Activated CD8-positive, alpha-beta memory T cell treated with anti-CD3 and anti-CD28 coated beads, Interleukin-2, amount 50 U/mL, for 48 hours (primary cell): ENCODE data around the gene LRRC7.

Experiments
- DNase-seq: peaks from one replicate; pipeline ENCODE4 v3.0.0-alpha.2; 2020

LRRC7 gene

GRCh38 chr1:69592341-69592740 lies 24.6 kb downstream of the LRRC7 start:
- DNase-seq, result no peak

GRCh38 chr1:69595486-69595885 lies 27.8 kb downstream of the LRRC7 start:
- no peak for DNase-seq

DNA sequence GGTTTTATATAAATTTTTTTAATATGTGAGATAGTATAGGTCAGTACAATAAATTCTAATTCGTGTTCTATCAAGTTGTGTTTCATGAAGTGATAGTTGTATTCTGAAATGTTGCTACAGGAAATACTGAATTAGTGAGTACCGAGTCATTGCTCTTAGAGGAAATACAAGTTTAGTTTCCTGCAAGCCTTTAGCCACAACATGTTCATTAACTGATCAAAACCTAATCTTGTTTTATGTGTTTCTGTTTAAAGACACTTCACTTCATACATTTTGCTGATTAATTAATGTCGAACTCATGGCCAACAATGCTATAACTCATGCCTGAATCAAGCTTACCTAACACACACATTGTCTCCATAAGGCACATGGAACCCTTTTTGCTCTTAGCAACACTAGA lies 43.6 kb downstream of the LRRC7 start:
- no peak for DNase-seq

DNA sequence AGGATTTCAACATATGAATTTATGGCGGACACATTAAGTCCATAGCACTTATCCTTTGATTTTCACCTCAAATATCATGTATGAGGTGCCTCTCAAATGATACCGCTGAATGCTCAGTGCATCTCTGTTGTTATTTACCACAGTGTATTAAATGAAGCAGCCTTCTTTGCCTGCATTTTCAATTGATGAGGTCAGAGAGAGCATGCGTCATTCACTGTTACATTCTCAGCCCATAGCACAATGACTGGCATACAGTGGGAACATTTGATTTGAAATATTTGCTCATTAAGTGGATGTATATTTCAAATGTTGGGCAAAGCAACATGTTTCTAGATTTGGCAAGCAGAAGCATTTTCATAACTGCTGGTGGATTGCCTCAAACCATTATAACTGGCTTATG lies 45.7 kb downstream of the LRRC7 start:
- no peak for DNase-seq

DNA sequence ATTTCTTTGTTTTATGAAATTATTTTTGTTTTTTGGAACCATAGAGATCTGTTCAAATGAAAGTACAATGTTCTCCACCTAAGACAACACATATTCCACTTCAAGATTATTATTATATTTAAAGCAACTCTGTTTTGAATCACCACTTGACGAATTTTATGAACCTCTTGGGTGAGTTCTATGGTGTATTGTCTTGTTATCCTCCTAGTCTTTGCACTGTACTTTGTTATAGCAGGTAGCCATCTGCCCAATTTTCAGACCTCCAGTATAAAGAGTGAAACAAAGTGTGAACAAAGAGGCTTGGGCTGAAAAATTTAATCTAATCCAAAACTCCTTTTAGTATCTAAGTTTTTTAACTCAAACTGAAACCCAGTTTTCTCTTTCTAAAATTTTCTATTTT lies 71.0 kb downstream of the LRRC7 start:
- DNase-seq, result no peak

DNA sequence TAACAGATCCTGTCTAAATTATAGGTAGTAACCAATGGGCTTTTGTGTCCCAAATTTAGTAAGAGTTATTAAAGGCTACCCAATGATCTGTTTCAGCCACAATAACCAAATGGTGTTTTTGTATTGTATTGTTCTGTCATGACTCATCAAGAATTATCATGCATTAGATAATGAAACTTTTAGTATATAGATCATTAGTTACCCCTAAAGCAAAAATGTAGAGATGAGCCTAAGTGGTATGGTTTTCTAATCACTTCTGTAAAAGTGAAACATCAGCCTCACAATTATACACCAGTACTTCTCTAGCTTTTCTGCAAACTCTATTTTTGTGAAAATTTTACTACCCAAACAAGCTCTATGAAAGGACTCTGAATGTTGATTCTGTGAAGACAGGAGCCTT lies 71.4 kb downstream of the LRRC7 start:
- no peak for DNase-seq

GRCh38 chr1:69643266-69643665 lies 75.5 kb downstream of the LRRC7 start:
- DNase-seq, result no peak

- no peak for DNase-seq
These were observed 77.8 kb downstream of the LRRC7 start for GRCh38 chr1:69645477-69645876.

DNA sequence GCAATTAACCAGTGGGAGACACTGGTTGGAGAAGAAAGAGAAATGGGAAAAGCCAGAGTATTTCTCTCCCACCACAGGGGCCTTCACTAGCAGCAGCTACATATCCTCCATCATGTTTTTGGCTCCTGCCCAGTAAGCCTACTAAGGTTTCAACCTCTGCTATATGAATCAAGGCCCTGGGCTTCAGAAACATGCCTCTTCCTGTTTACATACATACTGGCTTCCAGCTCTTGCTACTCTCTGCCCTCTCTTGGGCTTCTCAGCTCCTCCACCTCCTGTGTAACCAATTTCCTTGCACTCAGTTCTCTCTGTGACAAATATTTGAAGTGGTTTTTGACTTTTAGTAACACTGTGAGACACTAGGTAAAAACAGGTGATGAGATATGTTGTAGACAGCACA lies 80.8 kb downstream of the LRRC7 start:
- no peak for DNase-seq

DNA sequence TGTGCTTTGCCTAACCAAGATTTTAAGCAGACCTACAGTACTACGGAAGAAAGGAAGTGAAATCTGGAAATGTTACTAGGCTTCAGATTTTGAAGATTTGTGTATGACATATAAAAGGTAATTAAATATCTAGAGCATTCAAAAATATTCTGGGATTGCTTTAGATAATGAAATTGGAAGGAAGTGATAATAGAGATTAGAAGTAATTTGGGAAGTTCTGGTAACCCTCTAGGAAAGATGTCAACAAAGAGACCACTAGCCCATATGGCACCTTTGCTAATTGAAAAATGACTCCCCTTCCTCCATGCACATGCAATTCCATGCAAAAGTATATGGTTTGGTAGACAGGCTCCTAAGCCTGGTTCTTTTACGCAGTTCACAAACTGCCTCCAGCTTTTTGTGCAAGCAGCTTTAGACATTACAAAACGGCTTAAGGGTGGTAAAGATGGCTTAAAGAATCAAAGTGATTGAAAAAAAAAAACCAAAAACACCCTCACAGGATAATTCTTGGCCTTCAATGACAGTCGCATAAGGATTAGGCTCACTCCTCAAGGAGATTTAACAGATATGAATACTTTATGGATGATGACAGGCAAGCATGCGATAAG lies 81.8 kb downstream of the LRRC7 start:
- DNase-seq, result no peak

GRCh38 chr1:69650779-69651178 lies 83.1 kb downstream of the LRRC7 start:
- no peak for DNase-seq

GRCh38 chr1:69651656-69652055 lies 83.9 kb downstream of the LRRC7 start:
- no peak for DNase-seq

DNA sequence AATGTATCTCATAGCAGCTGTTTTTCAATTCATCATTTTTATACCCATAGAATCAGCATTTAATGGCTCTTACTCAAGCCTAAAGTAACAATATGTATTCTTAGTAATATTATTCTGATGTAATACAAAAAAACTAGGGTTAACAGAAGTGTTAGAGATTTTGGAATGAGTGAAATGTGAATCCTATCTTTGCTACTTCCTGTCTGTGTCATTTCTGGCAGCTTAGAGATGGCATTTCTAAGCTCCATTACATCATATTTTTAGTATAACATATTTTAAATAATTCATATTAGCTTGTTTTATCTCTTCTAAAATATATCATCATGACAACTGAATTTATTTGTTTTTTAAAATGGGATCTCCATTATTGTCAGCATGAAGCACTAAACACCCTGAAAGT lies 90.2 kb downstream of the LRRC7 start:
- no peak for DNase-seq

GRCh38 chr1:69661686-69662085 lies 94.0 kb downstream of the LRRC7 start:
- DNase-seq, result no peak

- no peak for DNase-seq
These were observed 94.6 kb downstream of the LRRC7 start for GRCh38 chr1:69662321-69662720.

DNA sequence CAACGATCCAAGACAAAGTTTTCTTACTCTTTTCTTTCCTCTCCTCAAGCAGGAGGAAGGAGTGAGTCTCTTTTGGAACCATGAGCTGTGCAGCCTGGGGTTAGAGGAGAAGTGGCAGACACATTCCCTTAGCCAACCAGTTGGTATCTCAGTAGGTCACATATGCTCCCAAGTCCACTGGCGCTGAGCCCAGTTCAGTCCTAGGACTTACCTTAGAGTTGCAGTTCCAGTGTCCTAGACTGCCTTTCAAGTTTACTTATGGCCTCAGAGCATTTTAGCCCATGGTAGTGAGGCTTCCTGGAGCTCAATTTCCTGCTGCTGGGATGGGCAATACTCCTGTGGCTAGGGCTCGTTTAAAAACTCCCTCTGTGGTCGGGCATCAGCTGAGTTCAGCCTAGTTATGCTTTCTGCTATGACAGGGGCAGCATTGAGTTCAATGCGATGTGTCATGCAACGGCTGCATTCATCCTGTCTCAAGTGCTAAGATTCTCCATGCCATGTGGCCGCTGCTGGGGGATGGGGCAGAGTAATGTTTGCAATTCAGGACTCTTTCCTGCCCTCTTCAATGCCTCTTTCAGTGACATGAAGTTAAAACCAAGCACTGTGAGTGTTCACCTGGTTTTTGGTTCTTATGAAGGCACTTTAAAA lies 103.8 kb downstream of the LRRC7 start:
- no peak for DNase-seq

DNA sequence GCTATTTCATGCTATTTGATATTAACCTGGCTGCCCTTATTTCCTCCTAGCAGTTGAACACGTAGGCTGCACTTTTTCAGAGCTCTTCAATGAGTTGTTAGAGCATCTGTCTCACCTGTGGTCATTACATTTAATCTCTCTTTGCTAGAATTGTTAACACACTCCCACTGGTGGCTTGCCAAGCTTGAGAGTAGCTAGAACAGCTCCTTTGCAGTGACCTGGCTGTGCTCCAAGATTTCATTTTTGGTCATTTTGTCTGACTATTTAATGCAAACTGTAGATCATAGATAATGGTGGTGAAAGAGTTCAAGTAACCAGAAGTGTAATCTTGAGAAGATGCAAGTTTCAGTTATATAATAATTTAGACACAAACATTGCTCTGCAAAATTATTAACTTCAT lies 105.6 kb downstream of the LRRC7 start:
- DNase-seq, result no peak

DNA sequence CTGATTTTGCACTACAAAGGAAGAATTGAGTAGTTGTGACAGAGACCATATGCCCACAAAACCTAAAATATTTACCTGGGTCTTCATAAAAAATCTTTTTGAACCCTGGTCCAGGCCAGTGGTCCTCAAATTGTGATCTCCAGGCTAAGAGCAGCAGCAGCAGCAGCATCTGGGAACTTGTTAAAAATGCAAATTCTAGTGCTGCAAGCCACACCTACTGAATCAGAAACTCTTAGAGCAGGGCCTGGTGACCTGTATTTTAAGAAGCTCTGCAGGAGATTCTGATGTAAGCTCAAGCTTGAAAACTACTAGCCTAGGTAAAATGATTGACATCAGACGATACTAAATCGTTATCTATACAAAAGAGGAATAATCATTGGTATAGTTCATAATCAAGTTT lies 112.2 kb downstream of the LRRC7 start:
- DNase-seq, result no peak

- DNase-seq, result no peak
These were observed 118.8 kb downstream of the LRRC7 start for GRCh38 chr1:69686367-69686984.

GRCh38 chr1:69688193-69688592 lies 120.5 kb downstream of the LRRC7 start:
- DNase-seq, result no peak

- DNase-seq, result no peak
These were observed 123.5 kb downstream of the LRRC7 start for GRCh38 chr1:69691179-69691578.

DNA sequence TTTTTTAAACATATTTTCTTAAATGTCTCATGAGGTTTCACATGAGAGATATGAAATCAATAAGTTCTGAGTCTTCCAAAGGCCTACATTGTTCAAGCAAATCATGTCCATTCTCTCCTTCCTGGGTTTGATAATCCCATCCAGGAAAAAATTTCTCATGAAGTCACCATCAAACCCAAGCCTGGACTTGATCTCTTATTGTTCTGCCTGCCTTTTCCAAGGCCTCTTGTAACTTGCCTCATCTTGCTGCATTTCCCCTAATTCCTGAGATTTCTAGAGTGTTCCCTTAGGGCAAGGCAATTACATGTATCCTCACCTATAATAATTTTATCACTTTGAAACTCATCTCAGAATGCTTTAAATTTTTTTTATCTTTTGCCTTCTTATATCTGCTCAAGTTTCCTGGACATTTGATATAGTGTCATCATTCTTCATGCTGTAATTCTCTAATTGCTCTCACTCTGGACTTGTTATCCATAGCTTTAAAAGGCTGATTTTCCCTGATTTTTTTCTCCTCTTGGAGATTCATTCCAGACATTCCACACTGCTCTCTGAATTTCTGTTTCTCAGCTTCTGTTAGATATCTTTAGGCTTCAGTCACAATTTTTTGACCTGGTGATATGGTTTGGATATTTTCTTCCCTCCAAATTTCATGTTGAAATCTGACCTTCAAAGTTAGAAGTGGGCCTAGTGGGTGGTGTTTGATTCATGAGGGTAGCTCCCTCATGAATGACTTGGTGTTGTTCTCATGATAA lies 126.4 kb downstream of the LRRC7 start:
- no peak for DNase-seq

DNA sequence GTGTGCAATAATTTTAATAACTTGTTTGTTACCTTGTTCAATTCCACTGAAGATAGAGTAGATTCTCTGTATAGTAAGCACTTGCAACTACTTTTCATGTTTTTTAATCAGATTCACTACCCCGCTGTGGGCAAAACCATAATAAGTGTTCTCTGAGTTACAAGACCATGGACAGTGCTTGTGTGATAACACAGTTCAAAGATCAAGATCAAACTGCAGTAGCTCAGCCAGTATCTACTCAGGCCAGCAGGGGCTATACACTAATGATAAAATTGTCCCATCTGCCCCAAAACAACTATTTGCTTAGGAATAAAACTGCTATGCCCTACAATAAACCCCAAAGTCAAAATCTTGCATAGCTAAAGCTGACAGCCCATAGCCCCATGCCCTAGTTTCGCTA lies 129.6 kb downstream of the LRRC7 start:
- DNase-seq, result no peak

GRCh38 chr1:69700770-69701169 lies 133.0 kb downstream of the LRRC7 start:
- DNase-seq, result no peak
